ENCODE data around the gene CLPTM1. TPM values are rescaled to one million over a fixed set of nuclear protein-coding genes. Genes with fewer than 3 reads are reported as not detected.
A peak's percentile ranks its signal among the peaks of the same experiment; 100 is the strongest.
"Not testable (repeated sequence)": the region's sequence is repeated elsewhere in the genome, so short reads cannot be mapped to it uniquely, and the experiment has no call there.

The CLPTM1 gene
- polyA plus RNA-seq, 3 donors = 120 to 129 (median 127) TPM

DNA sequence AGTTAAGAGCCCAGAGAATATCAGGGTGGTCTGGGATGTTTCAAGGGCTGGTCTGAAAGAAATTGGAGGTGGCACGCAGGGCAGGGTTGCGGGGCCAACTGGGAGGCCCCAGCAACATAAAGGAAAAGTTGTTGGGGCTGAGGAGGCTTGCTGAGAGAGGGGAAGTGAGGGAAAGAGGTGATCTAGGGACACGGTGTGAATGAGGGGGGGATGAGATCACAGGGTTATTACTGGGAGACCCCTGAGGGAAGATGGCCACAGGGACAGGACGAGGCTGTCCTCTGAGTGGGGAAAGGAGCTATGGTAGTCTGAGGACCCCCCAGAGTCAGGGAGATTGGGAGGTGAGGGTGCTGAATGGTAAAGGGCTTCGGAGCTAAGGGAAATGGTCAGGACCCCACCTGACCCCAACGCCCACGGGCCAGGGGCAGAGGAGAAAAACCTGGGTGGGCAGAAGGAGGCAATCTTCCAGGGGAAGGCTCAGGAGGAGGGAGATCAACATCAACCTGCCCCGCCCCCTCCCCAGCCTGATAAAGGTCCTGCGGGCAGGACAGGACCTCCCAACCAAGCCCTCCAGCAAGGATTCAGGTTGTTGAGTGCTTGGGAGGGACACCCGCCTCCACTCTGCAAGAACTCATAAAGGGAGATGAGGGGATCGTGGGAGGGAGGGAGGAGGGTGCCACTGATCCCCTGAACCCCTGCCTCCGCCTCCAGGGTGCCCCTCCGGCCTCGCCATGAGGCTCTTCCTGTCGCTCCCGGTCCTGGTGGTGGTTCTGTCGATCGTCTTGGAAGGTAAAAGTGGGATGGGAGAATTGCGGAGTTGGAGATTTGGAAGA lies 28.7 kb upstream of the CLPTM1 start:
- not testable (repeated sequence) for DNase-seq

DNA sequence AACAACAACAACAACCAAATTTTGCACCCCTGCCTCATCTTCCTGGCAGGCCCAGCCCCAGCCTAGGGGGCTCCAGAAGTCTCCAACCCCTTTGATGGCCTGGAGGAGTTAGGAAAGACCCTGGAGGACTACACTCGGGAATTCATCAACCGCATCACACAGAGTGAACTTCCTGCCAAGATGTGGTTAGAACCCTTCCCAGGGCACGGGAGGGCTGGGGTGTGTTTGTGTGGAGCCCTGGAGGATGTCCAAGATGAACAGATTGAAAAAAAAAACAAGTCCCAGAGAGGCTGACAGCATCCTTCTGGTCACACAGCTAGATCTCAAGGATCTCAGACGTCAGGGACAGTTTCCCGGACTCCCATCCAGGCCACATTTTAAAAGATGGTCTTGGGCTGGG lies 27.4 kb upstream of the CLPTM1 start:
- no peak for DNase-seq

DNA sequence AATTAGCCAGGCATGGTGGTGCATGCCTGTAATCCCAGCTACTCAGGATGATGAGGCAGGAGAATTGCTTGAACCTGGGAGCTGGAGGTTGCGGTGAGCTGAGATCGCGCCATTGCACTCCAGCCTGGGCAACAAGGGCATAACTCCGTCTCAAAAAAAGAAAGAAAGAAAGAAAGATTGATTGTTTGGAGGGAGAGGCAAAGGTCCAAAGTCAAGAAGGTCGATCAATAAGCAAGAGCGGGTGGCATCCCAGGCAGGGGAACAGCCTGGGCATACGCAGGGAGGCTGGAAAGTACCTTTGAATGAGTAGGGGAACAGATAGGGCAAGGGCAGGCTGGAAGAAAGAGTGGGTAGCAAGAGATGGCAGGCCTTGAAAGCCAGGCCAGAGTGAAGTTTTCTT lies 25.1 kb upstream of the CLPTM1 start:
- DNase-seq = no peak

DNA sequence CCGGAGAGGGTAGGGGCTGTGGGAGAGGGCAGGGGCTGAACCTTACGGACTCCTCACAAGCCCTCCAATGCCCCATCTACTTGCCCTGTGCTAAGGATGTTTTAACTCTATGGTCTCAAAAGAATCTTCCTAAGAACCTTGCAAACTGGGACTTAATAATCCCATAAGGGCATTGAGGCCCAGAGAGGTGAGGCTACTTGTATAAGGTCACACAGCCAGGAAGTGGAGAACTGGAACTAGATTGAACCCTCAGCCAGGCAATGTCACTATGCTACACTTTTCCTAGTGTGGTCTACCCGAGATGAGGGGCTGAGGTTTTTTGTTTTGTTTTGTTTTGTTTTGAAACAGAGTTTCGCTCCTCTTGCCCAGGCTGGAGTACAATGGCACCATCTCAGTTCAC lies 23.6 kb upstream of the CLPTM1 start:
- no peak for DNase-seq

DNA sequence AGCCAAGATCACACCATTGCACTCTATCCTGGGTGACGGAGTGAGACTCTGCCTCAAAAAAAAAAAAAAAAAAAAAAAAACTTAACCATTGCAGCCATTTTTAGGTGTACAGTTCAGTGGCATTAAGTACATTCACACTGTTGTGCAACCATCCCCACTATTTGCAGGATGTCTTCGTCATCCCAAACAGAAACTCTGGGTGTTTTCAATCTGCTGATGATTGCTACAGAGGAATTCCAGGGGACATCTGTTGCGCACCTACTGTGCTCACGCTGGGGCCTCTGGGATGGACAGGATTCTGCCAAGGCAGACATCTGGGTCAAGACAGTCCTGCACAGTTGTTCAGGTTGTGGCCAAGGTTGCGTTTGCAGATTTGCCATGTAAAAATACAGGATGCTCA lies 15.5 kb upstream of the CLPTM1 start:
- no peak for DNase-seq

DNA sequence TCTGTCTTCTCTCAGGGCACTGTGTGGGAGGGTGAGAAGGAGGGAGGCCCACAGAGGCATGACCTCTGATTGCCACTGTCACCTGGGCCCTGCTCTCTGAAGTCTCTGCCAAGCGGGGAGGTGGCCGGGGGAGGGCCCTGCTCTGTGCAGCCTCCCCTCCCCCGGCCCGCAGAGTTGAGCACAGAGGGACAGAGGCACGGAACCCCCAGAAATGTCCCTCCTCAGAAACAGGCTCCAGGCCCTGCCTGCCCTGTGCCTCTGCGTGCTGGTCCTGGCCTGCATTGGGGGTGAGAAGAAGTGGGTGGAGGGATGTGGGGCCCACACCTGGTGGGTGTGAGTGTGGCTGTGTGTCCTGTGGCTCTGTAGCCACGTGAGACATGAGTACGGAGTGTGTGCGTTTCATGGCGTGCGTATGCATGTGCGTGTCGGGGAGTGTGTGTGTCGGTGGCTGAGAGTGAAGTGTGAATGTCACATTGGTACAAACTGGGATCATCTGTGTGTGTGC lies 13.1 kb upstream of the CLPTM1 start, which contains the start of gene APOC4:
APOC4 (plus strand) TSS at position 171 of the 505 bp plus-strand sequence; CDS start at position 212, 41 bp downstream.
- DNase-seq = no peak

DNA sequence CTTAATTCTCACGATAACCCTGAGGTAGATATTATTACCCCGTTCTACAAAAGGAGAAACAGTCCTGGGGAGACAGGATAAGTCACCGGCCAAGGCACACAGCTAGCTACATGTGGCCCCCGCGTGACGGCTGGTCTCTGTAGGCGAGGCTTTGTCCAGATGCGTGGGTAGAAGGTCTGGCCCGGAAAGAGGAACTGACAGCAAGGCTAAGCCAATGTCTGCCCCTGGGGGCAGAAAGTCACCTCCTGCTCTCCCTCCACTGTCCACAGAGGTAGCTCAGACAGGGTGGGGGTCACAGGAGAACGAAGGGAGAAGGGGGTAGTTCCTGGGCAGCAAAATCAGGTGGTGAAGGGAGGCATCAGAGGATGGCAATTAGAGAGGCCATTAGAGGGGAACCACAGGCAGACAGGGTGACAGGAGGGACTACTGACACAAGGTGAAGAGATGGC lies 11.4 kb upstream of the CLPTM1 start:
- no peak for DNase-seq

DNA sequence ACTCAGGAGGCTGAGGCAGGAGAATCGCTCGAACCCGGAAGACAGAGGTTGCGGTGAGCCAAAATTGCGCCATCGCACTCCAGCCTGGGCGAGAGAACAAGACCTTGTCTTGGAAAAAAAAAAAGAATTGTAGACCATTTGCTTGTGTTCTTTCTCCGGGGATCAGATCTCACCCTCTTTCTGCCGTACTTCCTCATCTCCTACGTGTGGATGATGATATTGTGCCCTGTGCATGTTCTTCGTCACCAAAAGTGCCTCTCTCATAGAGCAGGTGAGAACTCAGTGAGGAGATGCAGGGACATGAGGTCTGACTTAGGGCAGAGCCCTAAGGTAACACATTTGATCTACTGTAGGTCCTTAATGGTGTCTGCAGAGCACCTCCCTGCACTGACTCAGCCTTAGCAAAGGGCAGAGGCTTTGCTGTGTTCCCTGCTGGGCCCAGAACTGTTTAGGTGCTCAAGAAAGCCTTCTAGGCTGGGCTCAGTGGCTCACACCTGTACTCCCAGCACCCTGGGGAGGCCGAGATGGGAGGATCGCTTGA lies 8.1 kb upstream of the CLPTM1 start:
- DNase-seq = no peak

DNA sequence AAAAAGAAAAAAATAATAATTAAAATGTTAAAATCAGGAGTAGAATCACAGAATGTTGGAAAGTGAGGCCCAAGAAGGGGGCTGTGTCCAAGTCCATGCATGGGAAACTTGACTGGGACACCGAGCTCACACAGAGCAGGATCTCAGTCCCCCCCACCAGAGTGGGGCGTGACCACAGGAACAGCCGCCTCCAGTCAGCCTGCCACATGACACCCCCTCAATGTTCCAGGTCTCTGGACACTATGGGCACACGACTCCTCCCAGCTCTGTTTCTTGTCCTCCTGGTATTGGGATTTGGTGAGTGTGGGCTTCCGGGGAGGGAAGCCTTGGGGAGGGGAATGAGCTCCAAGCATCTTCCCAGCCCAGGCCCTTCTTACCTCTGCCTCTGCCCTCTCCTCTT lies 6.9 kb upstream of the CLPTM1 start:
- DNase-seq = no peak

DNA sequence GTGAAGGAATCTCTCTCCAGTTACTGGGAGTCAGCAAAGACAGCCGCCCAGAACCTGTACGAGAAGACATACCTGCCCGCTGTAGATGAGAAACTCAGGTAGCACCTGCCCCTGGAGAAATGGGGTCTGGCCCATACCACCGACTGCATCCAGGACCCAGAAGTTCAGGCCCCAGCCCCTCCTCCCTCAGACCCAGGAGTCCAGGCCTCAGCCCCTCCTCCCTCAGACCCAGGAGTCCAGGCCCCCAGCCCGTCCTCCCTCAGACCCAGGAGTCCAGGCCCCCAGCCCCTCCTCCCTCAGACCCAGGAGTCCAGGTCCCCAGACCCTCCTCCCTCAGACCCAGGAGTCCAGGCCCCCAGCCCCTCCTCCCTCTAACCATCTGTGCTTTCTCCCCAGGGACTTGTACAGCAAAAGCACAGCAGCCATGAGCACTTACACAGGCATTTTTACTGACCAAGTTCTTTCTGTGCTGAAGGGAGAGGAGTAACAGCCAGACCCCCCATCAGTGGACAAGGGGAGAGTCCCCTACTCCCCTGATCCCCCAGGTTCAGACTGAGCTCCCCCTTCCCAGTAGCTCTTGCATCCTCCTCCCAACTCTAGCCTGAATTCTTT lies 6.3 kb upstream of the CLPTM1 start:
- no peak for DNase-seq

DNA sequence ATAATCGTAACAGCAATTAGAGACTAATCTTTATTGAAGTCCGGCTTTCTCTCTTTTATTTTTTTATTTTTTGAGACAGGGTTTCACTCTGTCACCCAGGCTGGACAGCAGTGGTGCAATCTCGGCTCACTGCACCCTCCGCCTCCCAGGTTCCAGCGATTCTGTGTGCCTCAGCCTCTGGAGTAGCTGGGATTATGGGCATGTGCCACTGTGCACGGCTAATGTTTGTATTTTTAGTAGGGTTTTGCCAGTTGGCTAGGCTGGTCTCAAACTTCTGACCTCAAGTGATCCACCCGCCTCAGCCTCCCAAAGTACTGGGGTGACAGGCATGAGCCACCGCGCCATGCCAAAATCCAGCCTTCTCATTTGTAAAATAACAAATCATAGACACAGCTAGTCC lies 5.6 kb upstream of the CLPTM1 start:
- no peak for DNase-seq

DNA sequence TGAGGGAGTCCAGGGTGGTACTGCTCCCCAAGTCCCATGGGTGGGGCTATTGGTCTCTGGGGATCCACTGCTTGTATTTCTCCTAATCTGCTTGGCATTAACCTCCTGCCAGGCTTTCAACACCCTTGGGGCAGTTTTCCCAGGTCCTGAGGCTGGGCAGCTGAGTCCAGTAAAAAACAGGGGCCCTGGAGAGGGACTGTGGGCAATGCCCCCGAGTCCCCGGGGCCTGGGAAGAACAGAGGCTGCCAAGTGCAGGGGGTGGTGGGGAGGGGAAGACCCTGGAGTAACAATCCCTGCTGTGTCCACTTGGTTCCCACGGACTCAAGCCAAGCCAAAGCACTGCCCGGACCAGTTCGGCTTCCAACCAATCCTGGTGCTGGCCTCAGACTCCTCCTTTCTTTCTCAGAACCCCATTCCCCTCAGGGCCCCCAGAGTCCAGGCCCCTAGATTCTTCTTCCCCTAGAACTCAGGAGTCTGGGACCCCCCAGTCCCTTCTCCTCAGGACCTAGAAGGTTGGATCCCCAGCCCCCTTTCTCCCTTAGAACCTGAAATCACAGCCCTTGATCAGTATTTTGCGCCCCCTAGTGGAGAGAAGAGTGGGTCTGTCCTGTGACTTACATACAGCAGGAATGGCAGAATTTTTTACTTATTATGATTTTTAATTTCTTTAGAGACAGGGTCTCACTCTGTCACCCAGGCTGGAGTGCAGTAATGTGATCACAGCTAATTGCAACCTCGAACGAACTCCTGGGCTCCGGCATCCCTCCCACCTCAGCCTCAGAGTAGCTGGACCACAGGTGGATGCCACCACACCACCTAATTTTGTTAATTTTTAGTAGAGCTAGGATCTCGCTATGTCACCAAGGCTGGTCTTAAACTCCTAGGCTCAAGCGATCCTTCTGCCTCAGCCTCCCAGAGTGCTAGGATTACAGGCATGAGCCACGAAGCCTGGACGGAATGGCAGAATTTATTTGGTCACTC lies 3.7 kb upstream of the CLPTM1 start:
- peak; percentile 82 for DNase-seq

DNA sequence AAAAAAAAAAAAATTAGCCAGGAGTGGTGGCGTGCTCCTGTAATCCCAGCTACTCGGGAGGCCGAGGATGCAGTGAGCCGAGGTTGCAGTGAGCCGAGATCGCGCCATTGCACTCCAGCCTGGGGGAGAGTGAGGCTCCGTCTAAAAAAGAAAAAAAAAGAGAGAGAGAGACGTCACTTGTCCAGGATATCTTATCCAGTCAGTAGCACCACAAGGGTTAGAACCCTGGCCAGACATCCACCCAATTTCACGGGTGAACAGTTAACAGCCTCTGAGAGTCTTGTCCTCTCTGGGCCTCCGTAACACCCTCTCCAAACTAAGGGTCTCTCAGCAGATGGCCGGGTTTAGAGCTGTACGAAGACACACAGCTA lies 917 bp upstream of the CLPTM1 start:
- DNase-seq = no peak

DNA sequence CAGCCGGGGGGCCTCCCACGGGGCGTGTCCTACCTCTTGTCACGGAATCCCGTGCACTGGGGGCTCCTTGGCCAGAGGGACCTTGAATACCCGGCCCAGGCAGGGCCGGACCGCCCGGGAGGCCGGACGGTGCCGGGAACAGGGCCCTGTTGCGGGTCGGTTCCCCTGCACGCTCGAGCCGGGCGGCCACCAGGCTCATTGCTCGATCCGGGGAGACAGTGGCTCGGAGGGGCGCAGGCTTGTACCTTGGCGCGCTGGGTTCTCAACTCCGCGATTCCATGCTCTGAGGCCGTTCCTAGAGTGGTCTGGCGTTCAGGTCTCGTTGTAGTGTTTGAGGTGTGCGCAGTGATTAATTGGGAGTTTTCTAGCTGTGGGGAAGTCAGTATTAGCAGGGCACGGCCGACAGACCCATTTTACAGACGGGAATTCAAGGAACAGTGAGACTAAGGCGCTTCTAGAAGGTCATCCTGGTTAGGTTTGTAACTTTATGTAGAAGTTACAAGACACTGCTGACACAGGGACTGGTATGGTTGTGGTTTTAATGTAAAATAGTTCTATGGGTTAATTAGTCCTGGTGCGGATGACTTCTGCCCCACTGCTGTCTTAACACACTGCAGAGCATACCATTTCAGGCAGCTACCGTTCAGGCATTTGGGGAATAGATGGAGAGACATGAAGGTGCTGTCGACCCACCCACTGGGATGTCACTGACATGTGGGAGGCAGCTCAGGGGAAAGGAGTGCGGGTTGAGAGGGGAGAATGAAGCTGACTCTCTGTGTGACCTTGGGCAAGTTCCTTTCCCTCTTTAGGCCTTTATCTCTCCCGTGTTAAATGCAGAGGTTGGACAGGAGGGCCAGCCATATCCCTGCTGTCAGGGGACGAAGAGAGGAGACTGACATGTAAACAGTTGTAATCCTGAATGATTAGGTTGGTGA lies 592 bp downstream of the CLPTM1 start:
- no peak for DNase-seq

DNA sequence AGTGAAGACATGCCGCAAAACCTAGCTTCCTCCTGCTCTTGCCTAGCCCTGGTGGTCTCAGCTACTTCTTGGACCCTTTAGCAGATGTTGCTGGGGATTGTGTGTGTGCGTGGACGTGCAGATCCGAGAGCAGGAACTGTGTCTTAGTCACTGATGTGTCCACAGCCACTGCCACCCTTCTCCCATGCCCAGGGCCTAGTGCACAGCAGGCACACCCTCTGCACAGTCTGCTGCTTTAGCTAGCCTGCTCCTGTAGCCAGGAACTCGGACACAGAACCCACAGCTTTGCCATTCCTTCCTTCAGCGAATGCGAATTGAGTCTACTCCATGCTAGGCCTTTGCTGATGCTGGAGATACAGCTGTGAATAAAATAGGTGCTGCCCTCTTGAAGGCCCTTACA lies 2.3 kb downstream of the CLPTM1 start:
- DNase-seq = no peak

DNA sequence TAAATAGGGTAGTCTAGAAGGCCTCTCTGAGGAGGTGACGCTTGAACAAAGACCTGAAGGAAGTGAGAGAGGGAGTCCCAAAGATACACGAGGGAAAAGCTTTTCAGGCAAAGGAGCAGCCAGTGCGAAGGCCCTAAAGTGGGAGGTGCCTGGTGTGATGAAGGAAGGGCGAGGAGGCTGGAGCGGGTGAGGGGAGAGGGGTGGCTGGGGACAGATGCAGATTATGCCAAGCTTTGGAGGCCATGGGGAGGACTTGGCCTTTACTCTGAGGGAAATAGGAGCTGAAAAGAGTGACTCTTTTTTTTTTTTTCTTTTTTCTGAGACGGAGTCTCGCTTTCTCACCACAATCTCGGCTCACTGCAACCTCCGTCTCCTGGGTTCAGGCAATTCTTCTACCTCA lies 2.9 kb downstream of the CLPTM1 start:
- DNase-seq = no peak

DNA sequence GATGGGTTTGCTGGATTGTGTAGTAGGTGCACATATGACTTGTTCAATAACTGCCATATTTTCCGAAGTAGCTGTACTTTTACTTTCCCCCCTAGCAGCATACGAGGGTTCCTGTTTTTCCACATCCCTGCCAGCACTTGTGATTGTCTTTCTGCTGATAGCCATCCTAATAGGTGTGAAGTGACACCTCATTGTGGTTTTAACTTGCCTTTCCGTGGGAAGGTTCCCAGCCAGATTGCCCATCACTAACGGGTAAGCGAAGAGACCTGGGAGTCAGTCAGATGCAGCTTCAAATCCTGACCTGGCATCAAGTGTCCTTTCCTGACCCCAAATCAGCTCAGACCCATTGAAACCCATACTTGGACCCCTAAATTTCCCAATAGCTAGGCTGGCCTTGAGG lies 4.5 kb downstream of the CLPTM1 start:
- no peak for DNase-seq

DNA sequence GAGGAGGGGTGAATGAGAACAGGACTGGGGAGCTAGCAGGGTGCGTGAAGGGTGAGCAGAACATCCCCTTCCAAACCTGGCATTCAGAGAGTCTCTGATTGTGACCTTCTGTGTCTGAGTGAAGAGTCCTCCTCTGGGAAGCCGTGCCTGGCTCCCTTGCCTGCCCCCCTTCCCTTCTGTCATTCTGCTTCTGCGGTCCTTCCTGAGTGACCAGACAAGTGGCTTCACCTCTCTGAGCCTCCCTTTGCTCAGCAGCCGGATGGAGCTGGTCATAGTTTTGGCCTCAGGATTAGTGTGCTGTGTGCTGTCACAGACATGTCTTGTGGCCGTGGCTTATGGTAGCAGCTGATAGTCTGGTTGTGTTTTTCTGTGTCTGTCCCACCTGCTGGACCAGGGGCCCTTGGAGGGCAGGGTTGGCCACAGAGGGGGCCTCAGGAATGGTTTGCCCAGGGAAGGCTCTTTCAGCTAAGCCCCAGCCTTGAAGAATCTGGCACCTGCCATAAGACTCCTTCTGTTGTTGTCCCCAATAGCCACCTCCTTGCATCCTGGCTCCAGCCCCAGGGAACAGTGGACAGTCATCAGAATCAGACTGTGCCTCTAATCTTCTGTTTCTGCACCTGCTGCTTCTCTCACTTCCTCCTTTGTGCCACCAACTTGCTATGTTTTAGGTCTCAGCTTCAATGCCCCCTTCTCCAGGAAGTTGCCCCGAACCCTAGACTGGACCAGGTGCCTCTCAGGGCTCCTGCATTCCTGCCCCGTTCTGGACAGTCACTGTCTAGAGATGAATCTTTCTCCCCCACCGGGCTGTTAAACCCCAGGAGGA lies 5.9 kb downstream of the CLPTM1 start:
- DNase-seq = no peak

DNA sequence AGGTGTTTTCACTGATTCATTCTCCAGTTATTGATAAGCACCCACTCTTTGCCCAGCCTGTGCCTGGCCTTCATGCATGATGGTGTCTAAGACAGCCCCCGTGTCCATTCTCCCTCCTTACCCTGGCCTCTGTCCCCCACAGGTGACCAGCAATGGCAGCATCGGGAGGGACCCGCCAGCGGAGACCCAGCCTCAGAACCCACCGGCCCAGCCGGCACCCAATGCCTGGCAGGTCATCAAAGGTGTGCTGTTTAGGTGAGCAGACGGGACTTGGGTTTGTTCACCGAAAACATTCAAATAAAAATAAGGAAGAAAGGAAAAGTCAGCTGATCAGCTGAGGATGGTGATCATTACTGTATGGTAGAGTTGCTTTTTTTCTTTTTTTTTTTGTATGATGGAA lies 6.6 kb downstream of the CLPTM1 start:
- DNase-seq = no peak

DNA sequence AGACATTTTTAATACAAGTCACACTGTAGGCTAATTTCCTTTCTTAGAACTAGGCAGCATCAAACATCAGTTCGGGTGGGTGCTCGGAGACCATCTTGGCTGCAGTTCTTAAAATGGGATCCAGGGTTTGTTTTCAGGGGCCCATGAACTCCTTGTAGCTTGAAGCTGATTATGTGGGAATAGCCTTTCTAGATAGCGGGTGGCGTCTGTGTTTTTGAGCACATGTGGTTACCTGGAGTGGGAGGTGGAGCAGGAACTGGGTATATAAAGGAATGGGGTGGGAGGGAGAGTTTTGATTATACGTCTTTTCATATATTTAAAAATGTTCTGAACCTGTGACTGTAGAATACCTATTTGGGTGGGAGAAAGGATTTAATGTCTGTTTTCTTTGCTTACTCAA lies 12.9 kb downstream of the CLPTM1 start:
- DNase-seq = no peak
